ENCODE results near the gene RAPGEF1.

DNA sequence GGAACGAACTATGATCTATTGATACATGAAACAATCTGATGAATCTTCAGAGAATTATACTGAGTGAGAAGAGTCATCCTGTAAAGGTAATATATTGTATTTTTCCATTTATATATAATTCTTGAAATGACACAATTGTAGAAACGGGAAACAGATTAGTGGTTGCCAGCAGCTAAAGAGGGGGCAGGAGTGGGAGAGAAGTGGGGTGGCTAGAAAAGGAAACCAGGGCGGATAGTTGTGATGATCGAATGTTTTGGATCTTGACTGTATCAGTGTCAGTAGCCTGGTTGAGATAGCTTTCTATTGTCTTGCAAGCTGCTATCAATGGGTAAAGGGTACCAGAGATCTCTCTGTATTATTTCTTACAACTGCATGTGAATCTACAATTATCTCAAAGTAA lies 17.7 kb upstream of the RAPGEF1 start:
- TF ChIP-seq POLR2A (IDR thresholded peaks at IDR 0.05; ENCODE audit: extremely low read depth, insufficient read length): no peak
- TF ChIP-seq, protein P1, sequence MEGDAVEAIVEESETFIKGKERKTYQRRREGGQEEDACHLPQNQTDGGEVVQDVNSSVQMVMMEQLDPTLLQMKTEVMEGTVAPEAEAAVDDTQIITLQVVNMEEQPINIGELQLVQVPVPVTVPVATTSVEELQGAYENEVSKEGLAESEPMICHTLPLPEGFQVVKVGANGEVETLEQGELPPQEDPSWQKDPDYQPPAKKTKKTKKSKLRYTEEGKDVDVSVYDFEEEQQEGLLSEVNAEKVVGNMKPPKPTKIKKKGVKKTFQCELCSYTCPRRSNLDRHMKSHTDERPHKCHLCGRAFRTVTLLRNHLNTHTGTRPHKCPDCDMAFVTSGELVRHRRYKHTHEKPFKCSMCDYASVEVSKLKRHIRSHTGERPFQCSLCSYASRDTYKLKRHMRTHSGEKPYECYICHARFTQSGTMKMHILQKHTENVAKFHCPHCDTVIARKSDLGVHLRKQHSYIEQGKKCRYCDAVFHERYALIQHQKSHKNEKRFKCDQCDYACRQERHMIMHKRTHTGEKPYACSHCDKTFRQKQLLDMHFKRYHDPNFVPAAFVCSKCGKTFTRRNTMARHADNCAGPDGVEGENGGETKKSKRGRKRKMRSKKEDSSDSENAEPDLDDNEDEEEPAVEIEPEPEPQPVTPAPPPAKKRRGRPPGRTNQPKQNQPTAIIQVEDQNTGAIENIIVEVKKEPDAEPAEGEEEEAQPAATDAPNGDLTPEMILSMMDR (IDR thresholded peaks at IDR 0.05; ENCODE audit: low read depth, low read length): no peak
